H9 (cell line): ENCODE results near the gene DLL3. TPM values are rescaled to one million over a fixed set of nuclear protein-coding genes. Genes with fewer than 3 reads are reported as not detected.

Experiments
- DNase-seq: peaks from one replicate; pipeline ENCODE4 v3.0.0-alpha.2; 2017
- H2AFZ ChIP-seq: one replicate; pipeline ENCODE4 v1.6.1; 2013; ENCODE audit warnings: mild to moderate bottlenecking, low read length, control low read depth, moderate library complexity
- H2AK5ac ChIP-seq: 2 replicates; pipeline ENCODE4 v1.6.1; 2013; ENCODE audit warnings: low read length, control low read depth, mixed read lengths; ENCODE audit not compliant: insufficient read length
- H2BK120ac ChIP-seq: one replicate; pipeline ENCODE4 v1.6.1; 2013; ENCODE audit warnings: low read depth, mild to moderate bottlenecking, low read length, control low read depth, inconsistent platforms; ENCODE audit not compliant: poor library complexity, severe bottlenecking
- H2BK12ac ChIP-seq: 2 replicates; pipeline ENCODE4 v1.6.1; 2013; ENCODE audit warnings: low read length, control low read depth, mixed read lengths, low read depth; ENCODE audit not compliant: insufficient read length
- H2BK15ac ChIP-seq: 2 replicates; pipeline ENCODE4 v1.6.1; 2013; ENCODE audit warnings: low read depth, low read length, control low read depth
- H2BK20ac ChIP-seq: one replicate; pipeline ENCODE4 v1.6.1; 2013; ENCODE audit warnings: low read depth, mild to moderate bottlenecking, low read length, control low read depth, inconsistent platforms; ENCODE audit not compliant: poor library complexity, severe bottlenecking
- H2BK5ac ChIP-seq: 2 replicates; pipeline ENCODE4 v1.6.1; 2013; ENCODE audit warnings: low read length, control low read depth, mixed read lengths; ENCODE audit not compliant: insufficient read length
- H3K14ac ChIP-seq: 2 replicates; pipeline ENCODE4 v1.6.1; 2013; ENCODE audit warnings: low read length, control low read depth; ENCODE audit not compliant: insufficient read depth
- H3K18ac ChIP-seq: 2 replicates; pipeline ENCODE4 v1.6.1; 2013; ENCODE audit warnings: low read depth, mild to moderate bottlenecking, mixed read lengths, low read length, control low read depth; ENCODE audit not compliant: insufficient read length
- H3K23ac ChIP-seq: 2 replicates; pipeline ENCODE4 v1.6.1; 2013; ENCODE audit warnings: low read length, control low read depth, mixed read lengths, low read depth; ENCODE audit not compliant: insufficient read length
- H3K23me2 ChIP-seq: 2 replicates; pipeline ENCODE4 v1.6.1; 2013; ENCODE audit warnings: low read depth, mild to moderate bottlenecking, mixed read lengths, low read length, control low read depth; ENCODE audit not compliant: insufficient read length, poor library complexity, severe bottlenecking
- H3K27ac ChIP-seq: 2 replicates; pipeline ENCODE4 v1.5.1; 2013; ENCODE audit warnings: low read length, control low read depth, mixed read lengths, low read depth; ENCODE audit not compliant: insufficient read length
- H3K27me3 ChIP-seq: 2 replicates; pipeline ENCODE4 v1.6.1; 2013; ENCODE audit warnings: low read length, control low read depth, inconsistent platforms; ENCODE audit not compliant: insufficient read depth
- H3K4ac ChIP-seq: 2 replicates; pipeline ENCODE4 v1.6.1; 2013; ENCODE audit warnings: low read depth, mild to moderate bottlenecking, control low read depth, inconsistent platforms, low read length, moderate library complexity
- H3K4me1 ChIP-seq: 2 replicates; pipeline ENCODE4 v1.6.1; 2013; ENCODE audit warnings: low read length, control low read depth, inconsistent platforms; ENCODE audit not compliant: insufficient read depth
- H3K4me2 ChIP-seq: 2 replicates; pipeline ENCODE4 v1.6.1; 2013; ENCODE audit warnings: low read length, control low read depth, mixed read lengths; ENCODE audit not compliant: insufficient read length, insufficient read depth
- H3K56ac ChIP-seq: 2 replicates; pipeline ENCODE4 v1.6.1; 2013; ENCODE audit warnings: low read depth, mild to moderate bottlenecking, mixed read lengths, low read length, control low read depth; ENCODE audit not compliant: insufficient read length
- H3K79me1 ChIP-seq: 2 replicates; pipeline ENCODE4 v1.6.1; 2013; ENCODE audit warnings: low read depth, mild to moderate bottlenecking, moderate library complexity, low read length, control low read depth, inconsistent platforms; ENCODE audit not compliant: insufficient read depth, poor library complexity, severe bottlenecking
- H3K79me2 ChIP-seq: 2 replicates; pipeline ENCODE4 v1.6.1; 2013; ENCODE audit warnings: low read length, control low read depth, inconsistent platforms; ENCODE audit not compliant: insufficient read depth
- H3K9ac ChIP-seq: 2 replicates; pipeline ENCODE4 v1.6.1; 2013; ENCODE audit warnings: low read length, control low read depth, mixed read lengths; ENCODE audit not compliant: insufficient read length; ENCODE audit errors: extremely low read depth
- H3K9me3 ChIP-seq: one replicate; pipeline ENCODE4 v1.6.1; 2013; ENCODE audit warnings: low read depth, low read length, inconsistent platforms; ENCODE audit not compliant: control insufficient read depth
- H3T11ph ChIP-seq: one replicate; pipeline ENCODE4 v1.6.1; 2013; ENCODE audit warnings: mild to moderate bottlenecking, low read length, control low read depth, inconsistent platforms
- H4K20me1 ChIP-seq: one replicate; pipeline ENCODE4 v1.6.1; 2013; ENCODE audit not compliant: control insufficient read depth, insufficient read length, insufficient read depth
- H4K5ac ChIP-seq: 2 replicates; pipeline ENCODE4 v1.6.1; 2013; ENCODE audit warnings: low read depth, mild to moderate bottlenecking, mixed read lengths, low read length, control low read depth; ENCODE audit not compliant: insufficient read length
- H4K8ac ChIP-seq: replicated peaks from 2 replicates; pipeline ENCODE4 v1.6.1; 2013; ENCODE audit warnings: low read length, control low read depth, mixed read lengths, low read depth; ENCODE audit not compliant: insufficient read length
- H4K91ac ChIP-seq: 2 replicates; pipeline ENCODE4 v1.6.1; 2013; ENCODE audit warnings: low read depth, mild to moderate bottlenecking, moderate library complexity, mixed read lengths, low read length, control low read depth; ENCODE audit not compliant: insufficient read length
- H3K27ac Mint-ChIP-seq, 3 experiments: 2 replicates in 2 of 3; 3 replicates in 1 of 3; pipeline ENCODE4 v1.8.0; 2020 to 2021; ENCODE audit warnings: mixed read lengths in 3 of 3, mild to moderate bottlenecking in 1 of 3, moderate library complexity in 1 of 3
- H3K27me3 Mint-ChIP-seq: 2 replicates; pipeline ENCODE4 v1.8.0; 2021; ENCODE audit warnings: low read depth, mild to moderate bottlenecking, moderate library complexity, mixed read lengths
- H3K36me3 Mint-ChIP-seq, 3 experiments: 2 replicates in 2 of 3; 3 replicates in 1 of 3; pipeline ENCODE4 v1.8.0; 2020 to 2021; ENCODE audit warnings: low read depth in 3 of 3, mixed read lengths in 3 of 3; ENCODE audit not compliant: insufficient read depth in 1 of 3
- H3K4me1 Mint-ChIP-seq, 2 experiments: 2 replicates each; pipeline ENCODE4 v1.8.0; 2020; ENCODE audit warnings: mixed read lengths in 2 of 2
- H3K4me3 Mint-ChIP-seq, 2 experiments: 2 replicates in 1 of 2; 3 replicates in 1 of 2; pipeline ENCODE4 v1.8.0; 2020 to 2021; ENCODE audit warnings: mild to moderate bottlenecking in 2 of 2, mixed read lengths in 2 of 2, moderate library complexity in 1 of 2
- H3K9me3 Mint-ChIP-seq, 2 experiments: 2 replicates in 1 of 2; 3 replicates in 1 of 2; pipeline ENCODE4 v1.8.0; 2020; ENCODE audit warnings: mild to moderate bottlenecking in 2 of 2, mixed read lengths in 2 of 2, moderate library complexity in 1 of 2
- CTCF ChIP-seq: fragments of 200-600 bp; sonication (generic); conservative IDR thresholded peaks from 3 replicates; pipeline ENCODE4 v1.8.0; 2021; ENCODE audit warnings: antibody characterized with exemption, mild to moderate bottlenecking
- WGBS: extraction: QIAGEN DNeasy Blood & Tissue Kit; methylation state at CpG from one replicate; pipeline ENCODE4 v1.1.7; 2013; ENCODE audit warnings: missing lambda C conversion rate, low lambda C conversion rate, mixed read lengths; ENCODE audit not compliant: insufficient read length; ENCODE audit errors: extremely low coverage; 5-methylcytosine and 5-hydroxymethylcytosine counted together
- total RNA-seq: library from RNA; stranded (reverse); gene quantifications from 2 replicates; pipeline ENCODE4 v1.2.1, GENCODE V29; 2021

DLL3 gene
- total RNA-seq, 1 experiment from 2014 or later: 2.5 TPM

GRCh38 chr19:39553082-39553652 is 54.4 kb downstream of the DLL3 start:
- Histone ChIP-seq H4K20me1 (no peaks in the 10 kb centered on the region), H2AFZ (no peak overlapping the region), H3K9me3 (no peaks in the 10 kb centered on the region), H3K27ac (no peak overlapping the region), H4K91ac (no peak overlapping the region), H2BK15ac (no peak overlapping the region; the same call in 1 of the 2 replicates), H2AK5ac (no peak overlapping the region), H2BK20ac (no peak overlapping the region), H3K79me1 (no peaks in the 10 kb centered on the region), H3K56ac (no peak overlapping the region), H3K18ac (no peak overlapping the region), H4K8ac (no peak overlapping the region), H2BK120ac (no peak overlapping the region), H3K4me2 (no peak overlapping the region), H3K4ac (no peak overlapping the region), H3K4me1 (no peaks in the 10 kb centered on the region), H2BK12ac (no peak overlapping the region), H3T11ph (no peak overlapping the region), H3K14ac (no peak overlapping the region), H4K5ac (no peak overlapping the region), H3K23ac (no peak overlapping the region), H3K23me2 (no peaks in the 10 kb centered on the region), H3K9ac (no peak overlapping the region), H2BK5ac (no peak overlapping the region), H3K27me3 (no peaks in the 10 kb centered on the region), H3K79me2 (no peaks in the 10 kb centered on the region)
- no peak for DNase-seq
- Mint-ChIP-seq H3K4me1 (no peaks in the 10 kb centered on the region), H3K9me3 (no peaks in the 10 kb centered on the region), H3K27ac (no peak overlapping the region), H3K27me3 (peaks cover 1% of the 10 kb centered on the region; the same call in 1 of the 2 replicates), H3K4me3 (no peak overlapping the region), H3K36me3 (no peaks in the 10 kb centered on the region)
- TF ChIP-seq CTCF: no peak
- WGBS: no CpG with 5 or more reads among the region's 7 CpGs
